HG03196 (cell line): ENCODE data around the gene ARID1B.

Experiments
- ATAC-seq: cut with Tn5 transposase; IDR thresholded peaks from one replicate; pipeline ENCODE4 v1.9.1; 2021; ENCODE audit not compliant: unreplicated experiment

ARID1B gene

GRCh38 chr6:156773935-156774852 is 3.0 kb upstream of the ARID1B start:
- ATAC-seq: no peak

GRCh38 chr6:156774863-156775405 is 2.2 kb upstream of the ARID1B start:
- no peak for ATAC-seq

- ATAC-seq: no peak
Observed at GRCh38 chr6:156775717-156776116, 1.5 kb upstream of the ARID1B start.

DNA sequence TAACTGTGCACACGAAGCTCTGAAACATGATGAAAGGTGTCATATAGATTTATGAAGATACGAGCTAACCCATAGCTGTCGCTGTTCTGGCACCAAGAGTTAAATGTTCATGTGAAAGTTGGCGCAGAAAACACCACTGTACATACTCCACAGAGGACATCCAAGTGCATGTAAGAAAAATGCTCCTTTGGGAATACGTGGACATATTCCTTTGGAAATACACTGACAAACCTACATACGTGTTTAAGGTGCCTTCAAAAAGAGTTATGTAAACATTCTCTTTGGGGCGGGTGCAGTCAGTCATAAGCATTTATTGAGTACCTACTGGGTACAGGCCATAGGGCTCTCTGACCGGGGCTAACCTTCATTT is 723 bp upstream of the ARID1B start:
- ATAC-seq: no peak

DNA sequence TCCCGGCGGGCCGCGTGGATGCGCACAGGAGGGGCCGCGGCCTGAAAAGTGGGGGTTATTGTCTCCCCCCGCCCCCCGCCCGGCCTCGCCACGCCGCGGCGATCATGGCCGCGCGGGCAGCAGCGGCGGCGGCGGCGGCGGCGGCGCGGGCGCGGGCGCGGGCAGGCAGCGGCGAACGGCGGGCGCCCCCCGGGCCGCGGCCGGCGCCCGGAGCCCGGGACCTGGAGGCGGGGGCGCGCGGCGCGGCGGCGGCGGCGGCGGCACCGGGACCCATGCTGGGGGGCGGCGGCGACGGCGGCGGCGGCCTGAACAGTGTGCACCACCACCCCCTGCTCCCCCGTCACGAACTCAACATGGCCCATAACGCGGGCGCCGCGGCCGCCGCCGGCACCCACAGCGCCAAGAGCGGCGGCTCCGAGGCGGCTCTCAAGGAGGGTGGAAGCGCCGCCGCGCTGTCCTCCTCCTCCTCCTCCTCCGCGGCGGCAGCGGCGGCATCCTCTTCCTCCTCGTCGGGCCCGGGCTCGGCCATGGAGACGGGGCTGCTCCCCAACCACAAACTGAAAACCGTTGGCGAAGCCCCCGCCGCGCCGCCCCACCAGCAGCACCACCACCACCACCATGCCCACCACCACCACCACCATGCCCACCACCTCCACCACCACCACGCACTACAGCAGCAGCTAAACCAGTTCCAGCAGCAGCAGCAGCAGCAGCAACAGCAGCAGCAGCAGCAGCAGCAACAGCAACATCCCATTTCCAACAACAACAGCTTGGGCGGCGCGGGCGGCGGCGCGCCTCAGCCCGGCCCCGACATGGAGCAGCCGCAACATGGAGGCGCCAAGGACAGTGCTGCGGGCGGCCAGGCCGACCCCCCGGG is 637 bp downstream of the ARID1B start:
- peak; percentile 11 for ATAC-seq

GRCh38 chr6:156778454-156779205 is 1.5 kb downstream of the ARID1B start:
- ATAC-seq: no peak

GRCh38 chr6:156779206-156780094 is 2.3 kb downstream of the ARID1B start:
- ATAC-seq: no peak

DNA sequence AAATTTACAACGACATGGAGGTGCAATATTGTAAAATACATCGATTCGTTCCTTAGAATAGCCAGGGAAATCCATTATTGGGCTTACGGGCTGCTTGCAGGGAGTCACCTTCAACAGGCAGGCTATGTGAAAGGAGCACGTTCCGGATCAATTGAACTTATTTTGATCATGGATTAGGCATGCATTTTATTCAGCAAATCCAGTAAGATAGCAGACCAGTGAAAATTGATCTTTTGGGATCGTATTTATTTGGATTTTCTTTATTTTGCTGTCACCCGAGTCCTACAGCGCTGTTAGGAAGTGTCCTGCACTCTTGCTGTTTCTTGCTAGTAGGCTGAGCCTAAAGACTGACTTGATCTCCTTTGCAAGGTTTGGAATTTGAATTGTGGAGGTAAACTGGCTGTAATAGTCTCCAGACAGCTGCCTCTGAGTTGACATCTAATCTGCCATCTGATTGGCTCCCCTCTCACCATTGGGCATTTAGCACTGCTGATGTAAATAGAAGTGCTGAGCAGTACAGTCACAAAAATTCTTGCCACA is 3.0 kb downstream of the ARID1B start:
- peak; percentile 48 for ATAC-seq

- no peak for ATAC-seq
Observed at GRCh38 chr6:156780962-156781853, 4.0 kb downstream of the ARID1B start.

- no peak for ATAC-seq
Observed at GRCh38 chr6:156781861-156782631, 4.9 kb downstream of the ARID1B start.

DNA sequence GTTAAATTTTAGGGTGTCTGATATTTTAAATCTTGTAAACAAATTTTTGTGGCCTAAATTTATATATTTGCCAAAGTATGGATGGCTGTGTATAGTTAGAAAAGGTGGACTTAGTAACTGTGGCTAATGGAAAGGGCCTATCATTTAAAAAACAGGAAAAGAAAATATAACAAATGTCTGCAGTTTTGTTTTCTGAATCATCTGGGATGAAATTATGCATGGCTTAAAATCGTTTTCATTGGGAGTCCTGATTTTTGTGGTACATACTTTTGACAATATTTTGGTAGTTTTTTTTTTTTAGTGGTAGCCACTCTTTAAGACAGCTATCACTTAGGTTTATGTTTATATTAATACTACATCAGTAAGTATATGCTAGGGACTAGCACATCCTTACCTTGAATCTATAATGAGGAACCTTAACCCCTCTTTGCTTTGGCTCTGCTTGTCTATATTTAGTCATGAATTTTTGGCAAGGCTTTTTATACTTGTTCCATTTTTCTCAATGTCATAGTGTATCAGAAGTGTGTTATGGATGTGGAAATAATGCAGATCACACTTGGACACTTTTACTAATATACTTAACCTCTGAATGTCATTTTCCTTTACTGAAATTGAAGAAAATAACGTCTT is 5.6 kb downstream of the ARID1B start:
- no peak for ATAC-seq

- no peak for ATAC-seq
Observed at GRCh38 chr6:156783958-156784357, 6.8 kb downstream of the ARID1B start.

GRCh38 chr6:156786652-156787051 is 9.5 kb downstream of the ARID1B start:
- no peak for ATAC-seq

- no peak for ATAC-seq
Observed at GRCh38 chr6:156787569-156788492, 10.7 kb downstream of the ARID1B start.

DNA sequence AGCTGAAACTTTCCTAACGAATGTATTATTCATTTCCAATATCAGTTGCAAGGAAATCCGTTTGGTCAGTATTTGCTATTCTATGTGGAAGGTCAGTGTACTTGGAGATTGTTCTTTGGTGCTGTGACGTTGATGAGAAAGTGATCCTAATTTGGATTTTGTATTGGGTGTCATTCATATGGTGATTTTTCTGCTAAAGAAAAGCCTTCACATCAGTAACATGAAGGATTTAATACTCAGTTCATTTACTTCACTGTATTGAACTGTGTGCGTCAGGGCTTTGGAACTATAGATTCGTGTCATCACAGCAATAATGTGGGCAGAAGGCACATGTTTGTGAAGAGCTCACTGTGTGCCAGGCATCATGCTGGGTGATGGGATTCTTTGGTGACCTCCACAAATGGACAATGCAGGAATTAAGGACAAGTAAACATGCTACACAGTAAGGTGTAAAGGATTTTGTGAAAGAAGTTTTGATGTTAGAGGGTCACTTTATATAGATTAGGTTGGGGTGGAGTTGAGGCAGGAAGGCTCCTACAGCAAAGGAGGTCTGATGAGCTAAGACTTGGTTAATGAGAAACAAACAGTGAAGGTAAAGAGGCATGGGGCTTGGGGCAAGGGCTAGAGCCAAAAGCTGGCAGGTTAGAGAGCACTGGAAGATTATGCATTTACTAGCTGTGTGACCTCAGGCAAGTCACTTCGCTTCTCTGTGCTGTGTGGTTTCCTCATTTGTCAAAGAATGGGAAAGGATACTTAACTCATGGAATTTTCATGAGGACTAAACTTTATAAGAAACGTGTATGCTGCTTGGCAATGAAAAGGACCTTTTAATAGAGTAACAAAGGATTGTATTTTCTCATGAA is 12.1 kb downstream of the ARID1B start:
- ATAC-seq: no peak
